NB4 (cell line): ENCODE data around the gene H19.

Experiments
- DNase-seq: peaks from one replicate; pipeline ENCODE4 v3.0.0; 2010; ENCODE audit warnings: low read depth
- H3K4me3 ChIP-seq: one replicate; pipeline ENCODE4 v1.5.1; 2011; ENCODE audit warnings: mild to moderate bottlenecking, low read depth, low read length, moderate library complexity
- MAX ChIP-seq: IDR thresholded peaks from 2 replicates; pipeline ENCODE4 v1.6.1; 2011; ENCODE audit warnings: low read depth, low read length
- MYC ChIP-seq: IDR thresholded peaks from 2 replicates; pipeline ENCODE4 v1.6.1; 2011; ENCODE audit warnings: low read depth, low read length
- POLR2A ChIP-seq: IDR thresholded peaks from 2 replicates; pipeline ENCODE4 v1.6.1; 2011; ENCODE audit warnings: mild to moderate bottlenecking; ENCODE audit not compliant: insufficient read length; ENCODE audit errors: extremely low read depth
- TF ChIP-seq, protein P1 (sequence below): IDR thresholded peaks from one replicate; pipeline ENCODE4 v1.5.1; 2012; ENCODE audit warnings: low read depth, low read length

Gene H19

GRCh38 chr11:2002807-2003206 lies 5.2 kb upstream of the H19 start:
- no peak for TF ChIP-seq POLR2A
- no peak for TF ChIP-seq MAX
- TF ChIP-seq, protein P1, sequence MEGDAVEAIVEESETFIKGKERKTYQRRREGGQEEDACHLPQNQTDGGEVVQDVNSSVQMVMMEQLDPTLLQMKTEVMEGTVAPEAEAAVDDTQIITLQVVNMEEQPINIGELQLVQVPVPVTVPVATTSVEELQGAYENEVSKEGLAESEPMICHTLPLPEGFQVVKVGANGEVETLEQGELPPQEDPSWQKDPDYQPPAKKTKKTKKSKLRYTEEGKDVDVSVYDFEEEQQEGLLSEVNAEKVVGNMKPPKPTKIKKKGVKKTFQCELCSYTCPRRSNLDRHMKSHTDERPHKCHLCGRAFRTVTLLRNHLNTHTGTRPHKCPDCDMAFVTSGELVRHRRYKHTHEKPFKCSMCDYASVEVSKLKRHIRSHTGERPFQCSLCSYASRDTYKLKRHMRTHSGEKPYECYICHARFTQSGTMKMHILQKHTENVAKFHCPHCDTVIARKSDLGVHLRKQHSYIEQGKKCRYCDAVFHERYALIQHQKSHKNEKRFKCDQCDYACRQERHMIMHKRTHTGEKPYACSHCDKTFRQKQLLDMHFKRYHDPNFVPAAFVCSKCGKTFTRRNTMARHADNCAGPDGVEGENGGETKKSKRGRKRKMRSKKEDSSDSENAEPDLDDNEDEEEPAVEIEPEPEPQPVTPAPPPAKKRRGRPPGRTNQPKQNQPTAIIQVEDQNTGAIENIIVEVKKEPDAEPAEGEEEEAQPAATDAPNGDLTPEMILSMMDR, result no peak
- TF ChIP-seq MYC, result no peak
- no peak overlapping the region for H3K4me3 ChIP-seq
- no peak for DNase-seq

DNA sequence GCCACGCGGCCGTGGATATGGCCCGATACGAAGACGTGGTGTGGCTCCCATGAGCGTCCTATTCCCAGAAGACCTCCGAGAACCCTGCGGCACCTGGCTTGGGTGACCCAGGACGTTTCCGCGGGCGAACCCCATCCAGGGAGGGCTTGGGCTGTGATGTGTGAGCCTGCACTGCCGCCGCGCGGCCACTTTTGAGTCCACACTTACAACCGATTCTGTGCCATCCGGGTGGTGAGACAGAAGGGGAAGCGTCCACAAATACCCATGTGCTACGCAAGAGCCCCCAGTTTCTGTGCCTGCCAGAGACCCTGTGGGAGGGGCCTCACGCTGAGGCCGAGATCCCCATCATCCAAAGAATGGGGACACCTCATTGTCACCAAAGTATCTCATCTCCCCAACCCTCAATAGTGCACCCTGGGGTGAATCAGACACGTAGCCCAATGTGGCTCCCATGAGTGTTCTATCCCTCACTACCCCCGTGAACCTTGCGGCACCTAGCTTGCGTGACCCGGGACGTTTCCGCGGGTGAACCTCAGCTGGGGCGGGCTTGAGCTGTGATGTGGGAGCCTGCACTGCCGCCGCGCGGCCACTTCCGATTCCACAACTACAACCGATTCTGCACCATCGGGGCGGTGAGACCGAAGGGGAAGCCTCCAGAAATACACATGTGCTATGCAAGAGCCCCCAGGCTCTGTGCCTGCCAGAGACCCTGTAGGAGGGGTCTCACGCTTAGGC lies 4.6 kb upstream of the H19 start:
- no peak overlapping the region for H3K4me3 ChIP-seq
- DNase-seq, result no peak
- TF ChIP-seq MYC, result no peak
- TF ChIP-seq, protein P1, result no peak
- TF ChIP-seq MAX, result no peak
- TF ChIP-seq POLR2A, result no peak

DNA sequence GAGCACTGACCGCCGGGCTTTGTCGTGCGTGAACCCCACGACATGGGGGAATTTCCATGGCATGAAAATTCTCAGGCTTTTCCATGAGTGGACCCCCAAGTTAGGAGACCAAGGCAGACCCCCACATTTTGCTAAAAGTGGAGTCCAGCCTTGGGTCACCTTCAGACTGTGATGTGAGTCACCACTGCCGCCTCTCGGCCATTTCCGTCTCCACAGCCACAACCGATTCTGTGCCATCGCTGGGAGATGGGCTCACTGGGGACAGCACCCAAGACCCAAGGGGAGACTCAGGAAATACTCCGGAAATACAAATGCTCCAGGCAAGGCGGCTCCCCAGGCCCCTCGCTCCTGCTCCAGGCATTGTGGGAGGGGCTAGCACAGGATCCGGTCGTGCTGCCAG lies 1.2 kb upstream of the H19 start:
- DNase-seq, result no peak
- no peak overlapping the region for H3K4me3 ChIP-seq
- TF ChIP-seq POLR2A (no peak), MYC (no peak)
- TF ChIP-seq, protein P1, result no peak

DNA sequence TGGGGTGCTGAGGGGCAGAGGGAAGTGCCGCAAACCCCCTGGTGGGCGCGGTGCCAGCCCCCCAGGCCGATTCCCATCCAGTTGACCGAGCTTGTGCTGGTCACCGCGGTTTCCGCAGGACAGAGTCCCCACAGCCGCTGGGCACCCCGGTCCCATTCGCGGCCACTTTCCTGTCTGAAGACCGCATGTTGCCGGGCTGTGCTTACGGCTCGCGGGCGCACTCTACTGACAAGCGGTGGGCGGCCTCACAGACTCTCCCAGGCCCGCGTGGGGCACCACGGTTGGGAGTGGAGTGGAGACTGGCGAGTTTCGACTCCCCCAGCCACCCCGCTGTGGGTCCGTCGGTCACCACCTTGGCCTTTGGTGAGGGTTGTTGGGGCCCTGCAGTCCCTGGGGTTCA lies 648 bp upstream of the H19 start:
- H3K4me3 ChIP-seq, result no peak overlapping the region
- TF ChIP-seq MYC, result no peak
- no peak for TF ChIP-seq MAX
- no peak for TF ChIP-seq POLR2A
- TF ChIP-seq, protein P1, result no peak
- no peak for DNase-seq

DNA sequence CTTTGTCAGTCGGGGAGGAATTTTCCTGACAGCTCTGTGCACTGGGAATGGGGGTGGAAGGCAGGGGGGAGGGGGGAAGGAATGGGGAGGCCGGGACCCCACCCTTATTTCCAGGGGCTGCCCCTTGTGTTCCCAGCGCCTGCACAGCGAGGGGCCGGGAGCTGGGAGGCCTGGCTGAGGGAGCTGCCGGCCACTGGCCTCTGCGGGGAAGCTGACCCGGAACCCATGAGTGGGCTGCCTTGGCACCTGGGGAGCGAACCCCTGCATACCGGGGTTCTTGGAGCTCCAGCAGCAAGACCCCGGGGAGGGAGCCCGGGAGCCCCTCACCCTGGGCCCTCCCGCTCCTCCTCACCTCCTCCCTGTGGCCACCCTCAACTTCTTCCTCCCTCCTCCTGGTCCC lies 3.5 kb downstream of the H19 start:
- TF ChIP-seq, protein P1, result no peak
- TF ChIP-seq MYC, result no peak
- no peak for TF ChIP-seq MAX
- TF ChIP-seq POLR2A, result no peak
- H3K4me3 ChIP-seq, result no peak overlapping the region
- no peak for DNase-seq

GRCh38 chr11:1992111-1992510 lies 5.5 kb downstream of the H19 start:
- TF ChIP-seq, protein P1, result no peak
- TF ChIP-seq MAX (no peak), POLR2A (no peak), MYC (no peak)
- no peak overlapping the region for H3K4me3 ChIP-seq
- DNase-seq, result no peak
